HepG2 (cell line): ENCODE data around the gene FGD4. TPM values are rescaled to one million over a fixed set of nuclear protein-coding genes. Genes with fewer than 3 reads are reported as not detected.

ENCODE experiments used
- ATF7 ChIP-seq, 2 experiments: fragments of 450-650 bp in 1 of 2; sonication (generic) in 1 of 2; formaldehyde crosslinking in 1 of 2; IDR thresholded peaks; 2 replicates each; pipeline versions ENCODE4 v1.4.0 to v1.6.1; 2016 to 2020; ENCODE audit warnings: antibody characterized with exemption in 1 of 2, mild to moderate bottlenecking in 1 of 2, missing genetic modification reagents in 1 of 2
- BCLAF1 ChIP-seq: fragments of 450-650 bp; IDR thresholded peaks from 2 replicates; pipeline ENCODE4 v1.6.1; 2017; ENCODE audit warnings: mild to moderate bottlenecking
- CC2D1A ChIP-seq: sonication (generic); formaldehyde crosslinking; IDR thresholded peaks from 2 replicates; pipeline ENCODE4 v1.8.1; 2023; ENCODE audit warnings: mild to moderate bottlenecking, missing genetic modification reagents
- CCAR2 ChIP-seq: fragments of 200-400 bp; formaldehyde crosslinking; optimal IDR thresholded peaks from 2 replicates; pipeline ENCODE3; 2018; ENCODE audit warnings: low read depth, mild to moderate bottlenecking, low read length, moderate library complexity
- DMTF1 ChIP-seq: sonication (generic); formaldehyde crosslinking; IDR thresholded peaks from 2 replicates; pipeline ENCODE4 v1.4.0; 2020; ENCODE audit warnings: mild to moderate bottlenecking, missing genetic modification reagents
- MAFK ChIP-seq, 2 experiments: IDR thresholded peaks in 1 of 2; conservative IDR thresholded peaks in 1 of 2; 2 replicates each; pipeline ENCODE4 v1.6.1; 2011; ENCODE audit warnings: improper control_type of control experiment in 2 of 2, low read length in 2 of 2
- MBD4 ChIP-seq: IDR thresholded peaks from 2 replicates; pipeline ENCODE4 v1.6.1; 2012; ENCODE audit warnings: low read length, inconsistent platforms, borderline replicate concordance
- MED8 ChIP-seq: sonication (generic); formaldehyde crosslinking; IDR thresholded peaks from 2 replicates; pipeline ENCODE4 v1.8.1; 2023; ENCODE audit warnings: mild to moderate bottlenecking, missing genetic modification reagents; ENCODE audit not compliant: insufficient replicate concordance
- POGZ ChIP-seq: sonication (generic); formaldehyde crosslinking; IDR thresholded peaks from 2 replicates; pipeline ENCODE4 v1.4.0; 2020; ENCODE audit warnings: mild to moderate bottlenecking, missing genetic modification reagents
- RBAK ChIP-seq: sonication (generic); formaldehyde crosslinking; IDR thresholded peaks from 2 replicates; pipeline ENCODE4 v1.5.1; 2020; ENCODE audit warnings: mild to moderate bottlenecking, missing genetic modification reagents
- SP5 ChIP-seq: IDR thresholded peaks from 2 replicates; pipeline ENCODE4 v1.6.1; 2016; ENCODE audit warnings: low read depth, borderline replicate concordance
- ZBTB38 ChIP-seq: sonication (generic); formaldehyde crosslinking; IDR thresholded peaks from 2 replicates; pipeline ENCODE4 v1.5.1; 2020; ENCODE audit warnings: mild to moderate bottlenecking, missing genetic modification reagents
- ZNF136 ChIP-seq: sonication (generic); formaldehyde crosslinking; IDR thresholded peaks from 2 replicates; pipeline ENCODE4 v1.8.1; 2022; ENCODE audit warnings: low read depth, mild to moderate bottlenecking, moderate library complexity, missing genetic modification reagents
- ZNF17 ChIP-seq: sonication (generic); formaldehyde crosslinking; IDR thresholded peaks from 2 replicates; pipeline ENCODE4 v1.5.0; 2020; ENCODE audit warnings: mild to moderate bottlenecking, missing genetic modification reagents
- ZNF18 ChIP-seq: sonication (generic); formaldehyde crosslinking; IDR thresholded peaks from 2 replicates; pipeline ENCODE4 v1.8.0; 2022; ENCODE audit warnings: mild to moderate bottlenecking, missing genetic modification reagents; ENCODE audit not compliant: insufficient replicate concordance
- ZSCAN12 ChIP-seq: sonication (generic); formaldehyde crosslinking; IDR thresholded peaks from 2 replicates; pipeline ENCODE4 v1.9.0; 2021; ENCODE audit warnings: mild to moderate bottlenecking, missing genetic modification reagents
- polyA plus RNA-seq, 8 experiments: library from polyadenylated mRNA; depleted of rRNA in 3 of 8; stranded (reverse) in 7 of 8; unstranded in 1 of 8; fragments of >200 nt; fragmentation: Illumina TruSeq in 4 of 8; extraction: Trizol in 4 of 8; gene quantifications; 2 replicates each; pipeline versions ENCODE4 v1.2.1 to v1.2.3, GENCODE V29; 2011 to 2016; ENCODE audit warnings: low read depth in 4 of 8, missing spikeins in 1 of 8, mixed read lengths in 1 of 8; ENCODE audit not compliant: insufficient read depth in 1 of 8
- total RNA-seq, 5 experiments: library from RNA; depleted of rRNA; stranded (reverse); fragments of >200 nt; fragmentation: Illumina TruSeq; extraction: Trizol; gene quantifications; 2 replicates each; pipeline ENCODE4 v1.2.3, GENCODE V29; 2016; ENCODE audit warnings: low read depth in 1 of 5
- TF ChIP-seq, protein P1 (sequence below): sonication (generic); formaldehyde crosslinking; IDR thresholded peaks from 2 replicates; pipeline ENCODE4 v1.8.0; 2022; ENCODE audit warnings: missing genetic modification reagents, mild to moderate bottlenecking, inconsistent platforms, borderline replicate concordance
- TF ChIP-seq, protein P2 (sequence below): sonication (generic); formaldehyde crosslinking; IDR thresholded peaks from 2 replicates; pipeline ENCODE4 v1.5.0; 2020; ENCODE audit warnings: mild to moderate bottlenecking, missing genetic modification reagents

The FGD4 gene
- total and polyA plus RNA-seq, 2 of the 13 experiments (the other 11 are each of a cell fraction or from before 2014, with no cell fraction given): 4.6 to 6.6 TPM

GRCh38 chr12:32679091-32679919 lies 279.9 kb downstream of the FGD4 start, which contains the start of gene DNM1L (continued):
- no peak for TF ChIP-seq ZSCAN12 (CRISPR knock-in tag)
- no peak for TF ChIP-seq BCLAF1
- no peak for TF ChIP-seq ZNF18 (CRISPR knock-in tag)
- peak; percentile 77 for TF ChIP-seq POGZ (CRISPR knock-in tag)
- peak; percentile 25; the same call in 1 of the 2 replicates for TF ChIP-seq ZBTB38
- TF ChIP-seq ZNF136 (CRISPR knock-in tag): 0 out of 2 replicates have a peak, but pooled peaks have one; percentile 66
- no peak for TF ChIP-seq DMTF1 (CRISPR knock-in tag)
- TF ChIP-seq RBAK (CRISPR knock-in tag): no peak
- no peak for TF ChIP-seq MBD4
- TF ChIP-seq ATF7 (IDR thresholded peaks at IDR 0.05): no peak
- no peak for TF ChIP-seq ATF7 (CRISPR knock-in tag; IDR thresholded peaks at IDR 0.05)
- TF ChIP-seq, protein P1, sequence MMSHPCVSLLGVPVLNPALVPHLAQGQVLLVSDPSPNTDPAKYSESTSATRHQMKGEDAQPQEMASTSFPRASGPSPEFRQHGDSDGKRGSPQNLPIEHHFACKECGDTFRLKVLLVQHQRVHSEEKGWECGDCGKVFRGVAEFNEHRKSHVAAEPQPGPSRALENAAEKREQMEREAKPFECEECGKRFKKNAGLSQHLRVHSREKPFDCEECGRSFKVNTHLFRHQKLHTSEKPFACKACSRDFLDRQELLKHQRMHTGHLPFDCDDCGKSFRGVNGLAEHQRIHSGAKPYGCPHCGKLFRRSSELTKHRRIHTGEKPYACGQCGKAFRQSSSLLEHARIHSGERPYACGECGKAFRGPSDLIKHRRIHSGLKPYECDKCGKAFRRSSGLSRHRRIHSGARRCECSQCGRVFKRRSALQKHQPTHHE (CRISPR knock-in tag): peak; percentile 66; the same call in 1 of the 2 replicates
- no peak for TF ChIP-seq ZNF17 (CRISPR knock-in tag)
- TF ChIP-seq, protein P2, sequence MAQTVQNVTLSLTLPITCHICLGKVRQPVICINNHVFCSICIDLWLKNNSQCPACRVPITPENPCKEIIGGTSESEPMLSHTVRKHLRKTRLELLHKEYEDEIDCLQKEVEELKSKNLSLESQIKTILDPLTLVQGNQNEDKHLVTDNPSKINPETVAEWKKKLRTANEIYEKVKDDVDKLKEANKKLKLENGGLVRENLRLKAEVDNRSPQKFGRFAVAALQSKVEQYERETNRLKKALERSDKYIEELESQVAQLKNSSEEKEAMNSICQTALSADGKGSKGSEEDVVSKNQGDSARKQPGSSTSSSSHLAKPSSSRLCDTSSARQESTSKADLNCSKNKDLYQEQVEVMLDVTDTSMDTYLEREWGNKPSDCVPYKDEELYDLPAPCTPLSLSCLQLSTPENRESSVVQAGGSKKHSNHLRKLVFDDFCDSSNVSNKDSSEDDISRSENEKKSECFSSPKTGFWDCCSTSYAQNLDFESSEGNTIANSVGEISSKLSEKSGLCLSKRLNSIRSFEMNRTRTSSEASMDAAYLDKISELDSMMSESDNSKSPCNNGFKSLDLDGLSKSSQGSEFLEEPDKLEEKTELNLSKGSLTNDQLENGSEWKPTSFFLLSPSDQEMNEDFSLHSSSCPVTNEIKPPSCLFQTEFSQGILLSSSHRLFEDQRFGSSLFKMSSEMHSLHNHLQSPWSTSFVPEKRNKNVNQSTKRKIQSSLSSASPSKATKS (CRISPR knock-in tag): no peak
- no peak for TF ChIP-seq MAFK (conservative IDR thresholded peaks at IDR 0.05 in 1 of 2, IDR thresholded peaks at IDR 0.05 in 1 of 2; ENCODE audit: low read length in 2 of 2)
- peak; percentile 76; the same call in 1 of the 2 replicates for TF ChIP-seq SP5
- no peak for TF ChIP-seq CC2D1A (CRISPR knock-in tag)
- TF ChIP-seq CCAR2: no peak
- peak; percentile 41 for TF ChIP-seq MED8 (CRISPR knock-in tag)
